Transverse colon (tissue), 4 donors: ENCODE measurements around the gene ATL3.

Source experiments
- EP300 ChIP-seq: sonication (generic); formaldehyde crosslinking; IDR thresholded peaks from one replicate; pipeline ENCODE4 v1.6.1; 2017; ENCODE audit warnings: antibody characterized with exemption, low read depth
- POLR2A ChIP-seq: fragments of 450-650 bp; IDR thresholded peaks from one replicate; pipeline ENCODE4 v1.6.1; 2016; ENCODE audit warnings: antibody characterized with exemption, mild to moderate bottlenecking, moderate library complexity
- POLR2AphosphoS5 ChIP-seq, 3 donors: sonication (generic); formaldehyde crosslinking; IDR thresholded peaks; one replicate each; pipeline ENCODE4 v1.6.1; 2016; ENCODE audit warnings: antibody characterized with exemption in 3 of 3
- TF ChIP-seq, protein P1 (sequence below), 5 experiments: fragments of 200-600 bp in 3 of 5; fragments of 450-650 bp in 2 of 5; sonication (generic) in 3 of 5; IDR thresholded peaks; 1 replicate in 2 of 5; 2 replicates in 3 of 5; pipeline ENCODE4 v1.5.1; 2016 to 2017; ENCODE audit warnings: antibody characterized with exemption in 5 of 5, inconsistent platforms in 3 of 5, mild to moderate bottlenecking in 2 of 5, moderate library complexity in 1 of 5

DNA sequence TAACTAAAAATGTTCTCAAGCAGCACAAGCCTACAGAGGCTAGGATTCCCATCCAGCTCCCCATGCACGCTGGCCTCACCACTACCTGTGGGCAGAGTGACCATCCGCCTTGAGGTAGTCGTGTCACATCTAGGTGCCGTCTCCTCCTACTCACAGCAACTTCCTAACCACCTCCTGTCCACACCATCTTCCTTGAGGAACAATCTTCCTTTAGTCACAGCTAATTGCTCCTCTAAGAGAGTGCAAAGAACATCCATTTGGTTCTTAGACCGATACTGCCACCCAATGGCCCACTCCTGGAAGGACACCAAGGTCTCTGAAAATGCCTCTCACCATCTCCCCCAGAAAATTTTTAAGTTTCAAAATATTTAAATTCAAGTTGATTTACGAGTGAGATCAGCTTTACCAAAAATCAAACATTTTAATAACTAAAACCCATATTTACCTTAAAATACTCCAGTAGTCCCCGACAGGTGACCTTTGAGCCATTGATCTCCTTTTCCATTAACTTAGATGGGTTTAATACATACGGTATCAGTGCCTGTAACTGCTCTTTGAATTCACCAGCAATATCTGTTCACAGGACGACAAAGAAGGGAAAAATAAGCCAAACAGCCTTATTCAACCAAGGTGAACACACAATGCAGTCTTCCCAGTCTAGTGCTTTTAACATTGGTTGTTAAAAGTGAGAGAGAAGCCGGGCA is 35.3 kb downstream of the ATL3 start:
- no peak for TF ChIP-seq POLR2AphosphoS5 (IDR thresholded peaks at IDR 0.05)
- TF ChIP-seq, protein P1, sequence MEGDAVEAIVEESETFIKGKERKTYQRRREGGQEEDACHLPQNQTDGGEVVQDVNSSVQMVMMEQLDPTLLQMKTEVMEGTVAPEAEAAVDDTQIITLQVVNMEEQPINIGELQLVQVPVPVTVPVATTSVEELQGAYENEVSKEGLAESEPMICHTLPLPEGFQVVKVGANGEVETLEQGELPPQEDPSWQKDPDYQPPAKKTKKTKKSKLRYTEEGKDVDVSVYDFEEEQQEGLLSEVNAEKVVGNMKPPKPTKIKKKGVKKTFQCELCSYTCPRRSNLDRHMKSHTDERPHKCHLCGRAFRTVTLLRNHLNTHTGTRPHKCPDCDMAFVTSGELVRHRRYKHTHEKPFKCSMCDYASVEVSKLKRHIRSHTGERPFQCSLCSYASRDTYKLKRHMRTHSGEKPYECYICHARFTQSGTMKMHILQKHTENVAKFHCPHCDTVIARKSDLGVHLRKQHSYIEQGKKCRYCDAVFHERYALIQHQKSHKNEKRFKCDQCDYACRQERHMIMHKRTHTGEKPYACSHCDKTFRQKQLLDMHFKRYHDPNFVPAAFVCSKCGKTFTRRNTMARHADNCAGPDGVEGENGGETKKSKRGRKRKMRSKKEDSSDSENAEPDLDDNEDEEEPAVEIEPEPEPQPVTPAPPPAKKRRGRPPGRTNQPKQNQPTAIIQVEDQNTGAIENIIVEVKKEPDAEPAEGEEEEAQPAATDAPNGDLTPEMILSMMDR (IDR thresholded peaks at IDR 0.05): peak; percentile 64 to 88 (median 81)
- TF ChIP-seq EP300: no peak
- TF ChIP-seq POLR2A: no peak
